ENCODE results near the gene PTCD2.

DNA sequence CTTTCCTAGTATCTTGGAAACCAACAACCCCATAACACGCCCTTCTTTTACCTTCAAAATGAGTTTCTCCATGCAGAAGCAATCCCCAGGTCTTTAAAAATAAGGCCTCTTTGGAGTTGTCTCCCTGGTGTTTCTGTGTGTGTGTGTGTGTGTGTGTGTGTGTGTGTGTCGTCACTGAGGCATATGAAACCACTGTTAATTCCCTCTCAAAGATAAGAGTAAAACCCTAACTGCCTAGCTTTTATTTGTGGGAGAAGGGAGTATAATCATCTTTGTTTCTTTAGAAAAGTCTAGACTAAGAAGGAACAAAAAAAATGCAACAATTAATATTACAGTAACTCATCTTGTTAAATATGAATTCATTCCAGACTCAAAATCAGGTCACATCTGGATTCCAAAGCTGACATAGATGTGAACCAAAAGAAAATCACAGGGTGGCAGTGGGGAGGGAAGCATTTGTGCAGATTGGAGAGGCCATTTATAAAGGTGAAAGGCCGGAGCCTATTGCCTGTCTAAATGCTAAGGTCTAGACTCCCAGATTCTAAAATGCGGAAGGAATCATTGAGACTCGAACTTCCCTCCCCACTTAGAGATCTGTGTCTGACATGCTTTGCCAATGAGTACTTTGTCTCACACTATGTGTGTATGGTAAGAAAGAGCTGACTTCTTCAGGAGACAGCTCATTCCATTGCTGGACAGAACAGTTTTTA is 95.6 kb downstream of the PTCD2 start:
- TF ChIP-seq, protein P1, sequence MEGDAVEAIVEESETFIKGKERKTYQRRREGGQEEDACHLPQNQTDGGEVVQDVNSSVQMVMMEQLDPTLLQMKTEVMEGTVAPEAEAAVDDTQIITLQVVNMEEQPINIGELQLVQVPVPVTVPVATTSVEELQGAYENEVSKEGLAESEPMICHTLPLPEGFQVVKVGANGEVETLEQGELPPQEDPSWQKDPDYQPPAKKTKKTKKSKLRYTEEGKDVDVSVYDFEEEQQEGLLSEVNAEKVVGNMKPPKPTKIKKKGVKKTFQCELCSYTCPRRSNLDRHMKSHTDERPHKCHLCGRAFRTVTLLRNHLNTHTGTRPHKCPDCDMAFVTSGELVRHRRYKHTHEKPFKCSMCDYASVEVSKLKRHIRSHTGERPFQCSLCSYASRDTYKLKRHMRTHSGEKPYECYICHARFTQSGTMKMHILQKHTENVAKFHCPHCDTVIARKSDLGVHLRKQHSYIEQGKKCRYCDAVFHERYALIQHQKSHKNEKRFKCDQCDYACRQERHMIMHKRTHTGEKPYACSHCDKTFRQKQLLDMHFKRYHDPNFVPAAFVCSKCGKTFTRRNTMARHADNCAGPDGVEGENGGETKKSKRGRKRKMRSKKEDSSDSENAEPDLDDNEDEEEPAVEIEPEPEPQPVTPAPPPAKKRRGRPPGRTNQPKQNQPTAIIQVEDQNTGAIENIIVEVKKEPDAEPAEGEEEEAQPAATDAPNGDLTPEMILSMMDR (IDR thresholded peaks at IDR 0.05): no peak
- no peak for TF ChIP-seq POLR2A (IDR thresholded peaks at IDR 0.05)

All from tibial nerve (tissue), 3 donors.